HG02938 (cell line): ENCODE results near the gene P2RY4.
"Not testable (repeated sequence)": the region's sequence is repeated elsewhere in the genome, so short reads cannot be mapped to it uniquely, and the experiment has no call there.

ENCODE experiments used
- ATAC-seq: cut with Tn5 transposase; IDR thresholded peaks from one replicate; pipeline ENCODE4 v1.9.1; 2021; ENCODE audit warnings: mild to moderate bottlenecking, moderate library complexity; ENCODE audit not compliant: unreplicated experiment

The P2RY4 gene

DNA sequence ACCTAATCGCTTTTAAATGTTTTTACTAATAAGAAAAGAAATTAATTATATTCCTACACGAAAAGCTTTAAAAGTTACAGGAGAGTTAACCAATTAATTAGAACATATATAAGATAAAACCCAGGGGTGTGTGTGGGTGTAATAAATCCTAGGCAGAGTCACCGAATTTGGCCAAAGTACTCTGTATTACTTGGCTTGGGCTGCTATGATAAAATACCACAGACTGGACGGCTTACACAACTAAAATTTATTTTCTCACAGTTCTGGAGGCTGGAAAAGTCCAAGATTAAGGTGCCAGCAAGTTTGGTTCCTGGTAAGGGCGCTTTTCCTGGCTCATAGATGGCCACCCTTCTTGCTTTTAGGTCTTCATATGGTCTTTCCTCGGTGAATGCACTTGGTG, 15.1 kb downstream of the P2RY4 start:
- ATAC-seq = no peak

DNA sequence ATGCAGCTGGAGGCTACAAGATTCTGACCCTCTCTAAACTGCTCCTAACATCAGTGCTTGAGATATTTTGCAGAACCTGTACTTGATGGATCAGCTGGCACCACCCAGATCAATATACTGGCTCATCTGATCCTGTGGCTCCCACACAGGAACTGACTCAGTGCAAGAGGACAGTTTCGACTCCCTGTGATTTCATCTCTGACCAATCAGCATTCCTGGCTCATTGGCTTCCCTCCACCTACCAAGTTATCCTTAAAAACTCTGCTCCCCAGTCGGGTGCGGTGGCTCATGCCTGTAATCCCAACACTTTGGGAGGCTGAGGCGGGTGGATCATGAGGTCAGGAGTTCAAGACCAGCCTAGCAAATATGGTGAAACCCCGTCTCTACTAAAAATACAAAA, 16.4 kb downstream of the P2RY4 start:
- ATAC-seq = not testable (repeated sequence)

DNA sequence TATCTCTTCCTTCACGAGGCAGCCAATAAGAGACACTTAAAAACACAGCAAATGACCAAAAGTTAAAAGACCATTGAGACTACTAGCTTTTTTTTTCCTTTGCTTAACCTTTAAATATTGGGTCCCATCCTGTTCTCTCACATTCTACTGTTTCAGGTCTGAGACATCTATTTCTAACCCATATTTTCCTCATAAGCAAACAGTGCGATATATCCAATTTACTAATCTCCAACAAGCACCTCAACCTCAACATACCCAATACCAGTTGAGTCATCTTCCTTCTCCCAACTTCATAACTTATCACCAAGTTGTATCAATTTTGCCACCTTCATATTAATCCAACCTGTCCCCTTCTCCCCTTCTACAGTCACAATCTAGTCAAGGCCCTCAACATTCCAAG, 18.5 kb downstream of the P2RY4 start:
- no peak for ATAC-seq

DNA sequence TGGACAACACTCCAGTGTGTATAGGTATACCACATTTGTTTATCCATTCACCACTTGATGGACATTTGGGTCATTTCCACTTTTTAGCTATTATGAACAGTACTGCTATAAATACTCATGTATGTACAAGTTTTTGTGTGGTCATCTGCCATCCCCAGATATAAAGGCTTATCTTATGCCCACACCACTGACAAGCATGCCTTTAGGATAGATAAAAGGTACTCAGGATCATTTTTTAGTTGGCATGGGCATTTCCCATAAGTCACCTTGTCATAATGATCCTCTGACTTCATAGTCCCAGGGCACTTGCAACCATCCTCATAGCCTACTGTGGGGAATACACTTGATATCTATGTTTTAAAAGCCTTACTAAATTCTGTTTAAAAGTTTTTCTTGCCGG, 19.3 kb downstream of the P2RY4 start:
- ATAC-seq = no peak

DNA sequence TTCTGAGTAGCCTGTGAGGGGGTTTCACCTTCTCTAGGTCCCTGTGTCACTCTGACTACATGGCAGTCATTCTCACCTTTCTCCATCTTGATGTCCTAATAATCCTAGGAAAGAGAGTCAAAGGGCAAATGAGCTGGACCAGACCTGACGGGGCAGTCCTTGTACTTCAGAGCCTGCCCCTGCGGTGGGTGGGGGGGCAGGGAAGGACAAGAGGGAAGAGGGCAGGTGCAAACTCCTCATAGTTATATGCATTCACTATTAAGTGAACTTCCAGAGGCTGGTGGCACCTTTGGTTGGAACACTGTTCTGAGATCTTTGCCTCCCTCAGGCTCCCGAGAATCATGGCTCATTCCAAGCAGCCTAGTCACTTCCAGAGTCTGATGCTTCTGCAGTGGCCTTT, 25.6 kb downstream of the P2RY4 start, which contains the start of gene AWAT1:
Gene AWAT1, plus strand, starts transcription at position 301 of the 400 bp plus-strand sequence. Its CDS starts 41 bp downstream, at position 342.
- no peak for ATAC-seq

DNA sequence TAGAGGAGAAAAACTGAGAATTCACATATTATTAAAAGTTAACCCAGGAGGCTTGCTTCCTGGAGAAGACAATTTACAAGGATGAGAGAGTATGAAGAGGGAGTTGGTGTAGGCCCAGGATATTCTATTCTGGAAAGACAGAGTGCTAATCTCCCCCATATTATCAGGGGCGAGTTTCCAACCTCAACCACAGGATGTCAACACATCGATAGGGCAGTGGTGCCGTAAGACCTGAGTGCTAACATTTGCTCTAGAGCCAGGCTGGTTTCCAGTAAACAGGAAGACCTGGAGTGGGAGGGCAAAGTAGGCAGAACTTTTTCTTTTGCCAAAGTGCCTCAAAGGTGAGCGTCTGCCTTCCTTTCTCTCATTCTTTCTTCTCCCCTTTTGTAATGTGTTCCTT, 28.3 kb downstream of the P2RY4 start:
- ATAC-seq = no peak

DNA sequence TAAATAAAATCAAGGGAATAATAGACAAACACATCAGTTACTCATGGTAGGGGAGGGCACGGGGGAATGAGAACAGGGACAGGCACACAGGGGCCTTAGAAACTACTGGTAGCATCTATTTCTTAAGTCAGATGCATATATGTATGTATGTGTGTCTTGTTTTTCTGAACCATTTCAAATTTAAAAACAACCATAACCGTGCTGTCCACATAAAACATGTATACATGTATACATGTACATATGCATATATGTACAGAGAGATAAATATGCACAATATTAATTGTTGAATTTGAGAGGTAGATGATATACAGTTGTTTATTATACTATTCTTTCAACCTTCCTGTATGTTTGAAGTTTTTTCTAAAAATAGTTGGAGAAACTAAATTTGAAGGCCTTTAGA, 33.3 kb downstream of the P2RY4 start:
- no peak for ATAC-seq

DNA sequence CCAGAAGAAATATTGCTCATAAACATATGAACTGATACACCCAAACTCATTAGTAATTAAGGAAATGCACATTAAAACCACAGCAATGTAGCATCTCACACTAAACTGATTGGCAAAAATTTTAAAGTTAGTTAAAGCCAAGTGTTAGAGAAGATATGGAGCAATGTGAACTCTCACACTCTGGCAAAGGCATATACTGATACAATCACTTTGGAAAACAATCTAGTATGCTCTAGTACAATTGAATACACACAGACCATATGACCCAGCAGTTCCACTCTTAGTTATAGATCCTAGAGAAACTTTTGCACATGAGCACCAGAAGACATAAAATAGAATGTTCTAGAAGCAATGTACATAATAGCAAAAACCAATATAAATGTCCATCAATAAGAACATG, 34.0 kb downstream of the P2RY4 start:
- ATAC-seq = no peak

DNA sequence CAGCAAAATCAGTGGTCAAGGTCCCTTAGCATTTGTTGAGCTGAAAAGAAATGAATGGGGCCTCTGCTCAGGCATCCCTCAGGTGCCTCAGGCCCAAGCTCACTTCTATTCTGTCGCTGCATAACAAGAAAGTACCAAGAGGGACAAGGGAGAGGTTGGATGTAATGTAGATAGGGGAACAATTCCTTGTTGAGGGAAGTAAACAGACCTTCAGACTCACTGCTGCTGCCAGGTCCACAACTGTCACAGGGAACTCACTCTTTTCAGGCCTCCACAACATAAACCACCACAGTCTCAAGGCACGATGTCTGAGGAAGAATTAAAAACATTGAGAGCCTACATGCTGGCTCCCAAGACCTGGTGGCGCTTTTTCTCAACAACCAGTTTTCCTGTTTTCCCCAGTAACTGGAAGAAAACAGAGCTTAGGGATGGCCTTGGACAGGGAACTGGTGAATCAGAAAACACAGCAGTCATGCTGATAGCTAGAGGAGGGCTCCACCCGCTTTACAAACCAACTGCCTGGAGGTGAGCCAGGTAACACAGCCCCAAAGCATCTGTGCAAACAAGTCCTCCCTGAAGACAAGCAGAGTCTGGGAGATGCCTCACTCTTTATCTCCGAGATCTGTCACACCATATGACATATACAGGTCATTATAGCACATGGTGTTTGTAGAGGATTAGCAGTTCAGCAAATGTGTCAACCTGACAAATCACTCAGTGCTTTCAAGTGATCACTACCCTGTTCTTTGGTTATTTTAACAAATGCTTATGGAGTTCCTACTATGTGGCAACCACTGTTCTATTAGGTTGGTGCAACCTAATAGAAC, 39.9 kb downstream of the P2RY4 start:
- ATAC-seq = no peak

DNA sequence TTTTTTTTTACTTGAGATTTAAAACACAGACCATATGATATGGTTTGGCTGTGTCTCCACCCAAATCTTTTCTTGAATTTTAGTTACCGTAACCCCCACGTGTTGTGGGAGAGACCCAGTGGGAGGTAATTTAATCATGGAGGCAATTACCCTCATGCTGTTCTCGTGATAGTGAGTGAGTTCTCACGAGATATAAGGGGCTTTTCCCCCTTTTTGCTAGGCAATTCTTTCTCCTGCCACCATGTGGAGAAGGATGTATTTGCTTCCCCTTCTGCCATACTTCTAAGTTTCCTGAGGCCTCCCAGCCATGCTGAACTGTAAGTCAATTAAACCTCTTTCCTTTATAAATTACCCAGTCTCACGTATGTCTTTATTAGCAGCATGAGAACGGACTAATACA, 50.4 kb downstream of the P2RY4 start:
- not testable (repeated sequence) for ATAC-seq

DNA sequence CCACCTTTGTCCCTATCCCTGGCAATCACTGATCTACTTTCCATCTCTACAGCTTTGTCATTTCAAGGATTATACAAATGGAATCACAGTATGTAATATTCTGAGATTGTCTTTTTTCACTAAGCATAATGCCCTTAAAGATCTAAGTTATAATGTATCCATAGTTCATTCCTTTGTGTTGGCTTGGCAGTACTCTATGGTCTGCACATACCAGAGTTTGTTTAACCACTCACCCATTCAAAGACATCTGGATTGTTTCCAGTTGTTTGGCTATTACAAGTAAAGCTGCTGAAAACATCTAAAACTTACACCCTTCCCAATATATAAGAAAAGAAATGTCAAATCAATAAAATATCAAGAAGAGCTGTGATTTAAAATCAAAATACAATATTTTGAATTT, 51.5 kb downstream of the P2RY4 start:
- no peak for ATAC-seq
